Panc1 (cell line): ENCODE measurements around the gene SMIM21. TPM values are rescaled to one million over a fixed set of nuclear protein-coding genes. Genes with fewer than 3 reads are reported as not detected.

Experiments used
- ATAC-seq: fragments of 200-7000 bp; cut with Tn5 transposase; 2 replicates; pipeline ENCODE4 v1.9.1; 2020; ENCODE audit warnings: mild to moderate bottlenecking, moderate library complexity
- BruUV-seq: library from RNA; stranded (reverse); fragments of 400-500 nt; replicated peaks from 2 replicates; lab custom pipeline; 2021; lab: Mats Ljungman, UMichigan
- CTCF ChIA-PET: fragments of 300-600 bp; sonication (Branson Sonifier 250); formaldehyde crosslinking; loops from one replicate; lab custom pipeline; 2022; ENCODE audit warnings: antibody characterized with exemption; lab: Charles Lee
- POLR2A ChIA-PET: fragments of 300-600 bp; sonication (Branson Sonifier 250); formaldehyde crosslinking; loops from one replicate; lab custom pipeline; 2022; ENCODE audit warnings: antibody characterized with exemption; lab: Charles Lee
- DNase-seq: peaks from one replicate; pipeline ENCODE4 v3.0.0-alpha.2; 2010; ENCODE audit warnings: low read depth, low spot score
- H3K27ac ChIP-seq: 2 replicates; pipeline ENCODE4 v1.5.1; 2011; ENCODE audit warnings: mild to moderate bottlenecking, low read length, inconsistent platforms
- H3K27me3 ChIP-seq: fragments of 200-500 bp; sonication (Bioruptor generic); 2 replicates; pipeline ENCODE4 v1.6.0; 2014; ENCODE audit warnings: low read length, inconsistent platforms; ENCODE audit not compliant: control insufficient read depth, insufficient read depth
- H3K36me3 ChIP-seq: fragments of 200-500 bp; sonication (Bioruptor generic); 2 replicates; pipeline ENCODE4 v1.5.1; 2014; ENCODE audit warnings: inconsistent platforms, mild to moderate bottlenecking, low read length, moderate library complexity; ENCODE audit not compliant: control insufficient read depth, insufficient read depth
- H3K4me1 ChIP-seq: 2 replicates; pipeline ENCODE4 v1.5.1; 2011; ENCODE audit warnings: inconsistent platforms, mild to moderate bottlenecking, low read length, moderate library complexity; ENCODE audit not compliant: control insufficient read depth, insufficient read depth
- H3K4me3 ChIP-seq, 2 experiments: 2 replicates each; pipeline ENCODE4 v1.5.1; 2011 to 2012; ENCODE audit warnings: low read depth in 2 of 2, low read length in 2 of 2, mild to moderate bottlenecking in 2 of 2, inconsistent platforms in 1 of 2, moderate library complexity in 1 of 2
- H3K9me3 ChIP-seq: fragments of 200-500 bp; sonication (Bioruptor generic); 2 replicates; pipeline ENCODE4 v1.5.1; 2014; ENCODE audit warnings: low read depth, mild to moderate bottlenecking, inconsistent platforms, low read length, moderate library complexity; ENCODE audit not compliant: control insufficient read depth, insufficient read depth
- POLR2AphosphoS5 ChIP-seq: IDR thresholded peaks from 2 replicates; pipeline ENCODE4 v1.6.1; 2012; ENCODE audit warnings: mild to moderate bottlenecking, low read depth, low read length, moderate library complexity
- SIN3A ChIP-seq: IDR thresholded peaks from 2 replicates; pipeline ENCODE4 v1.6.1; 2012; ENCODE audit warnings: low read depth, mild to moderate bottlenecking, low read length, moderate library complexity, borderline replicate concordance; ENCODE audit not compliant: insufficient read depth
- TCF7L2 ChIP-seq: IDR thresholded peaks from 2 replicates; pipeline ENCODE4 v1.6.1; 2011; ENCODE audit warnings: mild to moderate bottlenecking, low read depth, low read length, inconsistent platforms
- in situ Hi-C: cut with HindIII; loops from 2 replicates; pipeline ENCODE4 v1.10.0; 2016; ENCODE audit warnings: low sequenced_read_pairs, low pct_unique_long_range_greater_than_20kb
- intact Hi-C: fragments of 100-400 bp; cut with micrococcal nuclease; formaldehyde crosslinking; loops from one replicate; pipeline ENCODE4 v1.10.0; 2022; ENCODE audit not compliant: unreplicated experiment
- total RNA-seq: library from RNA; stranded (reverse); gene quantifications from one replicate; pipeline ENCODE4 v1.2.1, GENCODE V29; 2021; ENCODE audit not compliant: unreplicated experiment
- TF ChIP-seq, protein P1 (sequence below): fragments of 450-650 bp; IDR thresholded peaks from 2 replicates; pipeline ENCODE4 v1.5.1; 2017; ENCODE audit warnings: mild to moderate bottlenecking
- TF ChIP-seq, protein P2 (sequence below), 2 experiments: IDR thresholded peaks; 2 replicates each; pipeline ENCODE4 v1.6.1; 2011 to 2012; ENCODE audit warnings: low read depth in 2 of 2, control low read depth in 1 of 2, low read length in 1 of 2, mild to moderate bottlenecking in 1 of 2, moderate library complexity in 1 of 2; ENCODE audit not compliant: insufficient read depth in 1 of 2

Gene SMIM21
- total RNA-seq, 1 experiment from 2014 or later: not detected

- TF ChIP-seq POLR2AphosphoS5 (no peak), SIN3A (no peak), TCF7L2 (no peak)
- TF ChIP-seq, protein P1, sequence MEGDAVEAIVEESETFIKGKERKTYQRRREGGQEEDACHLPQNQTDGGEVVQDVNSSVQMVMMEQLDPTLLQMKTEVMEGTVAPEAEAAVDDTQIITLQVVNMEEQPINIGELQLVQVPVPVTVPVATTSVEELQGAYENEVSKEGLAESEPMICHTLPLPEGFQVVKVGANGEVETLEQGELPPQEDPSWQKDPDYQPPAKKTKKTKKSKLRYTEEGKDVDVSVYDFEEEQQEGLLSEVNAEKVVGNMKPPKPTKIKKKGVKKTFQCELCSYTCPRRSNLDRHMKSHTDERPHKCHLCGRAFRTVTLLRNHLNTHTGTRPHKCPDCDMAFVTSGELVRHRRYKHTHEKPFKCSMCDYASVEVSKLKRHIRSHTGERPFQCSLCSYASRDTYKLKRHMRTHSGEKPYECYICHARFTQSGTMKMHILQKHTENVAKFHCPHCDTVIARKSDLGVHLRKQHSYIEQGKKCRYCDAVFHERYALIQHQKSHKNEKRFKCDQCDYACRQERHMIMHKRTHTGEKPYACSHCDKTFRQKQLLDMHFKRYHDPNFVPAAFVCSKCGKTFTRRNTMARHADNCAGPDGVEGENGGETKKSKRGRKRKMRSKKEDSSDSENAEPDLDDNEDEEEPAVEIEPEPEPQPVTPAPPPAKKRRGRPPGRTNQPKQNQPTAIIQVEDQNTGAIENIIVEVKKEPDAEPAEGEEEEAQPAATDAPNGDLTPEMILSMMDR: no peak
- TF ChIP-seq, protein P2, sequence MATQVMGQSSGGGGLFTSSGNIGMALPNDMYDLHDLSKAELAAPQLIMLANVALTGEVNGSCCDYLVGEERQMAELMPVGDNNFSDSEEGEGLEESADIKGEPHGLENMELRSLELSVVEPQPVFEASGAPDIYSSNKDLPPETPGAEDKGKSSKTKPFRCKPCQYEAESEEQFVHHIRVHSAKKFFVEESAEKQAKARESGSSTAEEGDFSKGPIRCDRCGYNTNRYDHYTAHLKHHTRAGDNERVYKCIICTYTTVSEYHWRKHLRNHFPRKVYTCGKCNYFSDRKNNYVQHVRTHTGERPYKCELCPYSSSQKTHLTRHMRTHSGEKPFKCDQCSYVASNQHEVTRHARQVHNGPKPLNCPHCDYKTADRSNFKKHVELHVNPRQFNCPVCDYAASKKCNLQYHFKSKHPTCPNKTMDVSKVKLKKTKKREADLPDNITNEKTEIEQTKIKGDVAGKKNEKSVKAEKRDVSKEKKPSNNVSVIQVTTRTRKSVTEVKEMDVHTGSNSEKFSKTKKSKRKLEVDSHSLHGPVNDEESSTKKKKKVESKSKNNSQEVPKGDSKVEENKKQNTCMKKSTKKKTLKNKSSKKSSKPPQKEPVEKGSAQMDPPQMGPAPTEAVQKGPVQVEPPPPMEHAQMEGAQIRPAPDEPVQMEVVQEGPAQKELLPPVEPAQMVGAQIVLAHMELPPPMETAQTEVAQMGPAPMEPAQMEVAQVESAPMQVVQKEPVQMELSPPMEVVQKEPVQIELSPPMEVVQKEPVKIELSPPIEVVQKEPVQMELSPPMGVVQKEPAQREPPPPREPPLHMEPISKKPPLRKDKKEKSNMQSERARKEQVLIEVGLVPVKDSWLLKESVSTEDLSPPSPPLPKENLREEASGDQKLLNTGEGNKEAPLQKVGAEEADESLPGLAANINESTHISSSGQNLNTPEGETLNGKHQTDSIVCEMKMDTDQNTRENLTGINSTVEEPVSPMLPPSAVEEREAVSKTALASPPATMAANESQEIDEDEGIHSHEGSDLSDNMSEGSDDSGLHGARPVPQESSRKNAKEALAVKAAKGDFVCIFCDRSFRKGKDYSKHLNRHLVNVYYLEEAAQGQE (IDR thresholded peaks at IDR 0.05; ENCODE audit: insufficient read depth in 1 of 2, low read depth in 2 of 2, low read length in 1 of 2): no peak
- CTCF ChIA-PET: no interaction called here
- H3K4me1 ChIP-seq: no peaks in the 10 kb centered on the region
- intact Hi-C loops (no loop called here), in situ Hi-C loops (no loop called here)
- H3K9me3 ChIP-seq: no peaks in the 10 kb centered on the region
- H3K36me3 ChIP-seq: no peaks in the 10 kb centered on the region
- DNase-seq (no peak), ATAC-seq (no peak)
- POLR2A ChIA-PET: no interaction called here
- BruUV-seq: no TSS peak
- no peak overlapping the region for H3K27ac ChIP-seq
- H3K4me3 ChIP-seq: no peak overlapping the region
- H3K27me3 ChIP-seq: 0 out of 2 replicates have a peak, but pooled peaks cover 3% of the 10 kb centered on the region
These were observed 66.6 kb downstream of the SMIM21 start for GRCh38 chr18:75360941-75361340.

DNA sequence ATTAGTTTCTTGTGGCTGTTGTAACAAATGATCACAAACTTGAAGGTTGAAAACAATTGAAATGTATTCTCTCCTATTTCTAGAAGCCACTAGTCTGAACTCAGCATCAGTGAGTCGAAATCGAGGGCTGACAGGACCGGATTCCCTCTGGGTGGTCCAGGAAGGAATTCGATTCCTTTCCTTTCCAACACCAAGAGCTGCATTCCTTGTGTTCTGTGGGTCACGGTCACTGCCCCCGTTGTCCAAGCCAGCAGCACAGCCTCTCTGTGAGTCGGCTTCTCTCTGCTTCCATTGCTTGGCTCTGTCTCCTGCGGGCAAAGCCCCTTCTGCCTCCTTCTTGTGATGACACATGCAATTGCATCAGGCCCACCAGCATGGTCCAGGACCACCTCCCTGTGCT, 67.3 kb downstream of the SMIM21 start:
- Histone ChIP-seq H3K4me3 (no peak overlapping the region), H3K27me3 (0 out of 2 replicates have a peak, but pooled peaks cover 3% of the 10 kb centered on the region), H3K36me3 (no peaks in the 10 kb centered on the region), H3K4me1 (no peaks in the 10 kb centered on the region), H3K27ac (no peak overlapping the region), H3K9me3 (no peaks in the 10 kb centered on the region)
- ChIA-PET CTCF (no interaction called here), POLR2A (no interaction called here)
- no TSS peak for BruUV-seq
- ATAC-seq (no peak), DNase-seq (no peak)
- TF ChIP-seq POLR2AphosphoS5 (no peak), SIN3A (no peak), TCF7L2 (no peak)
- TF ChIP-seq, protein P2 (IDR thresholded peaks at IDR 0.05; ENCODE audit: insufficient read depth in 1 of 2, low read depth in 2 of 2, low read length in 1 of 2): no peak
- TF ChIP-seq, protein P1: no peak
- in situ Hi-C loops: no loop called here
- intact Hi-C loops: no loop called here
